HG03558 (cell line): ENCODE results near the gene ZNF341.

ENCODE experiments used
- ATAC-seq: cut with Tn5 transposase; IDR thresholded peaks from one replicate; pipeline ENCODE4 v1.9.1; 2021; ENCODE audit warnings: moderate number of reproducible peaks; ENCODE audit not compliant: unreplicated experiment; ENCODE audit errors: extremely low read depth

ZNF341 gene

DNA sequence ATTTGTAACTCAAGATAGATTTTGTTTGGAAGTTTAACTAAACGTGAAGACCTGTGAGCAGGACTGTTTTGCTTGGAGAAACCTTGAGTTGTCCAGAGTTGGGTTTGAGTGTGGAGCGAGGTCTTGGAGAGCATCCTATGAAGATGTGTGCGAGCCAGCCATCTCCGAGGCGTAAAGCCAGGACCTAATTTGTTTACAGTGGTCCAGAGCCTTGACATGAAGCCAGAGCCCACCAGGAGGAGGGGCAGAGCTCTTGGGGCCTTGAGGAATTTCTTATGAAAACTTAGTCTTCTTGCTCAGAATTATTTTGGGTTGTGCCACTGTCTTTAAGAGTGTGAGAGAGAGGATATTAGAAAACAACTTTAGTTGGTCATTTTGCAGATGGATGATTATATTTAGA, 85.6 kb downstream of the ZNF341 start:
- ATAC-seq = no peak

DNA sequence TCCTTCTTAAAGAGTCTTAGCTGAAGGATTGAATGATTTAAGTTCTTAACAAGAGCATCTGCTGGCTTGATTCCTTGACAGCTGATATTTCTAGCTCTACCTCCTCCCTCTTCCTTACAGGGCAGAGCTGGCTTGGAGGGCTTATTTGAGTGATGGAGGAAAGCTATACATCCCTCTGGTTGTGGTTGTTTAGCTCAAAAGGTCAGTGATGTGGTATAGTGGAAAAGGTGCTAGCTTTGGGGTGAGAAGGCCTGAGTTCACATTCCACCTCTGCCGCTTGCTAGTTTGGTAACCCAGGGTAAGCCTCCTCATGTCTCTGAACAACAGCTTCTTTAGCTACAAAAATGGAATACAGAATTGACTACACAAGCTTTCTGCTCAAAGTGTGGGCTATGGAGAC, 87.7 kb downstream of the ZNF341 start:
- no peak for ATAC-seq

- ATAC-seq = no peak
These were observed 88.6 kb downstream of the ZNF341 start for GRCh38 chr20:33820362-33820761.

GRCh38 chr20:33821270-33821836, 89.6 kb downstream of the ZNF341 start:
- ATAC-seq = no peak

DNA sequence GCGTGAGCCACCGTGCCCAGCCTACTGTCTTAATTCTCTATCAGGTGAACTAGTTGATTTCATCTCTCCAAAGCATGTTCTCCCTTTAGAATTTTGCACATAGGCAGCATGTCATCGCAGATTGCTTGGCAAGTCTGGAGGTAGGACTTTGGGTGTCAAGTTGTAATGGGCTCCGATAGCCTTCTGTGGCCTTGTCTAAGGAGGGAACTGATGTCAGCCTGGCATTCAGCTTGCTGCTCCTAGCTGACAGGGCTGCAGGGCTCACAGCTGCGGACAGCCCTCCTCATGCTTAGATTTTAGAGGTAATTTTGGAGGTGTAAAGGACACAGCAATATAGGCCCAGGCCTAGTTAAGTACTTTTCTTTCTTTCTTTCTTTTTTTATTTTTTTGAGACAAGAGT, 90.6 kb downstream of the ZNF341 start:
- ATAC-seq = no peak

DNA sequence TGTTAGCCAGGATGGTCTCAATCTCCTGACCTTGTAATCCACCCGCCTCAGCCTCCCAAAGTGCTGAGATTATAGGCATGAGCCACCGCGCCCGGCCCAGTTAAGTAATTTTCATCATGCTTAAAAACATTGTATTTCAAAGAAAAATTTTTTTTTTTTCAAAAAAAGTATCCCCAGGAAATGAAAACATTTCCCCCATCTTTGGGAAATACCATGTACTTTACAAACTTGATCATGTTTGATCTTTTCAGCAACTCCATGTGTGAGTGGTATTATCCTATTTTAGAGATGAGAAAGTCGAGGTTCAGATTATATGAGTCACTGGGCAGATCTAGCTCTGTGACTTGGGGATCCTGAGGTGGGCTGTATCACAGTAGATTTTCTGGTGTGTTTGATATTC, 91.2 kb downstream of the ZNF341 start:
- no peak for ATAC-seq

GRCh38 chr20:33824852-33825251, 93.1 kb downstream of the ZNF341 start:
- no peak for ATAC-seq

- no peak for ATAC-seq
These were observed 93.8 kb downstream of the ZNF341 start for GRCh38 chr20:33825340-33826269.

DNA sequence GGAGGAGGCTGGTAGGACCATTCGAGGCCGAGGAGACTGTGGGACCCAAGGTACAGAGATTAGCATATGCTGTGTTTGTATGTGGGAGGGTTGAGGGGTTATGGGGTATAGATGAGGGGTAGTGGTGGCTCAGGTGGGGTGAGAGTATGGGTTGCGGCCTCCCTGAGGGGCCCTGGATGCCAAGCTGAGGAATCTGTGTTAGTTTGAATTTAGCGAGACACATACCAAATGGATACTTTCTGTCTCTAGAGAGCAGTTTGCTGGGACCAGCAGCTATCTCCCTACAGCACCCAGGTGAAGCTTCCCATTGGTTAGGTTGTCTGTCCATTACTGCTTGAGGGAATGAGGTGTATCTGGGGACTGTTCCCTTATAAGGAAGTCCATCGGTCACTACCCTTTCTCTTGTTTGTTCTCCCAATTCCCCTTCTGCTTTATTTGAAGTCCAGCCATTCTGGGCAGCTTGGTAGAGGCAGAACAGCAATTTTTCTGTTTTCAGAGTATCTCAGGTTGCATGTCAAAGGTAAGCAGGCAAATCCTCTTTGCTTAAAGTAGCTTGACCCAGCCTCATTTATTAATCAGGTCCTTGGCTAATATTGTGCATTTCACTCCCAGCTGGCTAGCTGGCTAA, 94.6 kb downstream of the ZNF341 start:
- ATAC-seq = no peak

DNA sequence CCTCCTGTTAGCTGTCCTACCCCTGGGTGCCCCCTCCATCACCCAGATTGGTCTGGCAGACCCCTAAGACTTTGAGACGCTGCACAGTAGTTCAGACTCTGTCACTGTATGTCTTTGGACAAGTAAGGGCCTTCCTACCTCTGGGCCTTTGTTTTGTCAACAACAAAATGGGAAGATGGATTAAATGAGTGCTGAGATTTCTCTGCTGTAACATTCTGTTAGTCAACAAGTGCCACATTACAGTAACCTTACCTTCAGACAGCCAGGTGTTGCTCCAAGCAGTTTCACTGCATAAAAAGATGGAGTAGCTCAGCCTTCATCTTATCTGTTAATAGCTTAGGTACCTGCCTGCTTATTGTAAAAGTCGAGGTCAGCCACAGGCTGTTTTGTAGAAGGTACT, 95.3 kb downstream of the ZNF341 start:
- no peak for ATAC-seq

DNA sequence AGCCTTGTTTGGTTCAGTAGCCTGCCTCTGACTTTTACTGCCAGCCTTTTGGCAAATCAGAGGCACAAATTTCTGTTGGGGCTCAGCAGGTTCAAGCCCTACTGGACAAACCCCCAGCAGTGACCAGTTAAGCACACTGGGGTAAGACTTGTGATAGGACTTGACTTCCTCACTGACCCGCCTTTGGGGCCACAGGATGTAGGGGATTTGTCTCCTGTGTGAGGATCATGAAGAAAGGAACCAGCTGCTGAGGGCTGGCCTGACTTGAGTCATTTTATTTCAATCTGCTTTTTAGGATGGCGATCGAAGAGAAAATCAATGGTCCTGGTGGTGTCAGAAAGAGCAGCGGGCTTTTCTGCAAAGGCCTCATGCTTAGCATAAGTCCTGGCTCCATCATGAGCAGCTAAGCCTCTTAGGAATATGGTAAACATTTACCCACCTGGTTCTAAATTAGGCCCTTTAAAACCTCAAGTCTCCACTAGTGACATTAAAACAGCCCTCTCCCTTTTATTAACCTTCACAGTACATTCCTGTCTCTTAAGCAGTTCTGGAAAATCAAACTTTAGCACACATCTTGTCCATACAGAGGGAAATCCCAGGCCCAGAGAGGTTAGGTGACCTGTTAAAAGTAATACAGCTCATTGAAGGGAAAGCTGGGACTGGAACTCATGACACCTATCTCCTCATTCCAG, 96.0 kb downstream of the ZNF341 start:
- ATAC-seq = no peak

DNA sequence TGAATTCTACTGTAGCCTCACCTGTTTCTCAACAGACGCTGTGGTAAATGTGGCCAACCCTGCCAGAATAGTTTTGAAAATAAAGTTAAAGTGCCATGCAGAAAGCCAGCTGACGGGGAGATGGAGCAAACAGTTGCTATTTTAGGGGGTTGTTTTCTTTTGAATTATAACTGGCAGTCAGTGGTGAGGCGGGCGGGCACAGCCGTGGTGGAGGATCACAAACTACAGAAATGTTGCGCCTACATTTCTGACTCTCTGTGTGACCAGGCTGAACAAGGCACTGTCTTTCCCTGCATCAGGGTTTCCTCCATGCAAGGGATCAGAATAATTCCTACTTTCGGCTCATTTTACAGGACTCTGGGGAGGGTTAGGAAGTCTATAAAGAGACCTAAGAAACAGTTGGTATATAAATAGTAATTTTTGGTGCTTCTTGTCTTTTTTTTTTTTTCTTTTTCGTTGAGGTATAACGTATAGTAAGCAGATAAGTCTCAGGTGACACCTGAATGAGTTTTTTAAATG, 96.6 kb downstream of the ZNF341 start:
- ATAC-seq = no peak

DNA sequence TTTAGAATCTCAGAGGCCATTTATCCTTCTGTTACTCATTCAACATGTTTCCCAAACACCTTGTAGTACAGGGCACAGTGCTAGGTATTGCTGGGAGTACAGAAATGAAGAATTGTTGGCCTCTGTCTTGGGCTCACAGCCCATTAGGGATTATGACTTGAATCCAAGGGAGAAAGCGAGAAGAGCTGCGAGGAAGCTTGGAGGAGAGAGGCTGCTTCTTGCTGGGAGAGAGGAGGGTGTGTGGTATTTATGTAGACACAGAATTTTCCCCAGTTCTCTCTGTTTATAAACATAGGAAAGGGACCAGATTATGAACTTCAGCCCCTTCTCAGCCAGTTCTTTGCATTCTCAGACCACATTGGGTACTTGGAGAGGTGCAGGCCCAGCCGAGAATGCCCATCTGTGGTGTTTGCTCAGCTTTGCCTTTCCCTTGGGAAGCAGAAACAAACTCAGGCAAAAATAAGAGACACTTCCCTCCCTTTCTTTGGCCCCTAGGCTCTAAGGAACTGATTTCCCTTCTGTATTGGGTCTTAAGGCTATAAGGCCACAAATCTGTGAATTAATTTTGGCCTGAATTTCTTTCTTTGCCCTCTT, 97.3 kb downstream of the ZNF341 start:
- ATAC-seq = no peak

- no peak for ATAC-seq
These were observed 97.8 kb downstream of the ZNF341 start for GRCh38 chr20:33829636-33830035.

DNA sequence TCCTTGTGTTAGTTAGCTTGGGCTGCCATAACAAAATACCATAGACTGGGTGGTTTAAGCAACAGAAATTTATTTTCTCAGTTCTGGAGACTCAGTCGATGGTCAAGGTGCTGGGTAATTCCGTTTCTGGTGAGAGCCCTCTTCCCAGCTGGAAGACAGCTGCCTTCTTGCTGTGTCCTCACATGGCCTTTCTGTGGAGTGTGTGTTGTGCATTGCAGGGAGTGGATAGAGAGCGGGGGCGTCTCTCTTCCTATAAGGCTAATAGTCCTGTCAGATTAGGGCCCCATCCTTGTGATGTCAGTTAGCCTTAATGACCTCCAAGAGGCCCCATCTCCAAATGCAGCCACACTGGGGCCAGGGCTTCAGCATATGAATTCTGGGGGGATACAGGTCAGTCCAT, 98.6 kb downstream of the ZNF341 start:
- ATAC-seq = no peak

GRCh38 chr20:33832103-33832804, 100.5 kb downstream of the ZNF341 start:
- no peak for ATAC-seq

GRCh38 chr20:33833333-33833732, 101.5 kb downstream of the ZNF341 start:
- no peak for ATAC-seq

GRCh38 chr20:33835615-33836172, 103.9 kb downstream of the ZNF341 start:
- ATAC-seq = no peak

- no peak for ATAC-seq
These were observed 104.5 kb downstream of the ZNF341 start for GRCh38 chr20:33836277-33836676.
